ENCODE data around the gene RBM47.

DNA sequence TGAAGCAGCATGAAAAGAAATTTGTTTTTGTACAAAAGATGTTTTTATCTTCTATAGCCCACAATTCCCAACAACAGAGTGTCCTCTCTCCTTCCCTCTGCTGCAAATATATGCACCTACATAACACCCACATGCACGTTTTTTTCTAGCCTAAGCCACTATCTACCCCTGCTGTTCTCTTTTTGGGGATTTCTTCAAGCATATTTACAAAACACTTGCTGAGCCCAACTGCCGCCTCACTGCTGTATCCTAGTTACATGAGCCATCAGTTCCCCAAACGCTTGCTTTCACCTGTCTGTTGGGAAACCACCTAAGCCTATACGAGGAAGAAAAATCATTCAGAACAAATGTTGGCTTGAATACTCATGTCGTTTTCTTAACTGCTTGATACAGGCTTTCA, 167.3 kb downstream of the RBM47 start:
- TF ChIP-seq, protein P1, sequence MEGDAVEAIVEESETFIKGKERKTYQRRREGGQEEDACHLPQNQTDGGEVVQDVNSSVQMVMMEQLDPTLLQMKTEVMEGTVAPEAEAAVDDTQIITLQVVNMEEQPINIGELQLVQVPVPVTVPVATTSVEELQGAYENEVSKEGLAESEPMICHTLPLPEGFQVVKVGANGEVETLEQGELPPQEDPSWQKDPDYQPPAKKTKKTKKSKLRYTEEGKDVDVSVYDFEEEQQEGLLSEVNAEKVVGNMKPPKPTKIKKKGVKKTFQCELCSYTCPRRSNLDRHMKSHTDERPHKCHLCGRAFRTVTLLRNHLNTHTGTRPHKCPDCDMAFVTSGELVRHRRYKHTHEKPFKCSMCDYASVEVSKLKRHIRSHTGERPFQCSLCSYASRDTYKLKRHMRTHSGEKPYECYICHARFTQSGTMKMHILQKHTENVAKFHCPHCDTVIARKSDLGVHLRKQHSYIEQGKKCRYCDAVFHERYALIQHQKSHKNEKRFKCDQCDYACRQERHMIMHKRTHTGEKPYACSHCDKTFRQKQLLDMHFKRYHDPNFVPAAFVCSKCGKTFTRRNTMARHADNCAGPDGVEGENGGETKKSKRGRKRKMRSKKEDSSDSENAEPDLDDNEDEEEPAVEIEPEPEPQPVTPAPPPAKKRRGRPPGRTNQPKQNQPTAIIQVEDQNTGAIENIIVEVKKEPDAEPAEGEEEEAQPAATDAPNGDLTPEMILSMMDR (conservative IDR thresholded peaks at IDR 0.05; ENCODE audit: low read depth, low read length) = no peak
- no peak for TF ChIP-seq EZH2 (IDR thresholded peaks at IDR 0.05; ENCODE audit: borderline replicate concordance, low read depth, low read length, poor library complexity, severe bottlenecking)
